A673 (cell line): ENCODE data around the gene ATP5MK.

Experiments
- EZH2 ChIP-seq: fragments of 200-600 bp; sonication (generic); IDR thresholded peaks from 2 replicates; pipeline ENCODE4 v1.6.1; 2017; ENCODE audit warnings: borderline replicate concordance, low read depth, mild to moderate bottlenecking, mixed read lengths, antibody characterized with exemption, low read length; ENCODE audit not compliant: poor library complexity, severe bottlenecking
- TF ChIP-seq, protein P1 (sequence below): fragments of 300-800, 200-600 bp; sonication (generic); conservative IDR thresholded peaks from 2 replicates; pipeline ENCODE4 v1.5.1; 2017; ENCODE audit warnings: low read depth, mild to moderate bottlenecking, antibody characterized with exemption, low read length, moderate library complexity, mixed read lengths

DNA sequence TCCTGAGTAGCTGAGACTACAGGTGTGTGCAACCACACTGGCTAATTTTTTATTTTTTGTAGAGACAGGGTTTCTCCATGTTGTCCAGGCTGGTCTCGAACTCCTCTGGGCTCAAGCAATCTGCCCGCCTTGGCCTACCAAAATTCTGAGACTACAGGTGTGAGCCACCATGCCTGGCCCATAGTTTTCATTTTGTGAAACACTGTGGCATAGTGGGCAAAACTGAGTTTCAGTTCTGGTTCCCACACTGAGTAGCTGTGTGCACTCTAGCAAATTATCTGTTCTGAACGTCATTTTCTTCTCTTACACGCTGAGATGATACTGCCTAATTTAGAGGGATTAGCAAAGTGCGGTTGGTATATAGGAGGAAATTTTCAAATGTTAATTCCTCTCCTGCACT lies 13.5 kb downstream of the ATP5MK start:
- TF ChIP-seq, protein P1, sequence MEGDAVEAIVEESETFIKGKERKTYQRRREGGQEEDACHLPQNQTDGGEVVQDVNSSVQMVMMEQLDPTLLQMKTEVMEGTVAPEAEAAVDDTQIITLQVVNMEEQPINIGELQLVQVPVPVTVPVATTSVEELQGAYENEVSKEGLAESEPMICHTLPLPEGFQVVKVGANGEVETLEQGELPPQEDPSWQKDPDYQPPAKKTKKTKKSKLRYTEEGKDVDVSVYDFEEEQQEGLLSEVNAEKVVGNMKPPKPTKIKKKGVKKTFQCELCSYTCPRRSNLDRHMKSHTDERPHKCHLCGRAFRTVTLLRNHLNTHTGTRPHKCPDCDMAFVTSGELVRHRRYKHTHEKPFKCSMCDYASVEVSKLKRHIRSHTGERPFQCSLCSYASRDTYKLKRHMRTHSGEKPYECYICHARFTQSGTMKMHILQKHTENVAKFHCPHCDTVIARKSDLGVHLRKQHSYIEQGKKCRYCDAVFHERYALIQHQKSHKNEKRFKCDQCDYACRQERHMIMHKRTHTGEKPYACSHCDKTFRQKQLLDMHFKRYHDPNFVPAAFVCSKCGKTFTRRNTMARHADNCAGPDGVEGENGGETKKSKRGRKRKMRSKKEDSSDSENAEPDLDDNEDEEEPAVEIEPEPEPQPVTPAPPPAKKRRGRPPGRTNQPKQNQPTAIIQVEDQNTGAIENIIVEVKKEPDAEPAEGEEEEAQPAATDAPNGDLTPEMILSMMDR: no peak
- TF ChIP-seq EZH2: no peak
